Spleen (tissue), 7 donors: ENCODE measurements around the gene BEST1.

Experiments used
- CTCF ChIP-seq, 11 experiments: fragments of 200-600 bp in 7 of 11; fragments of 450-650 bp in 4 of 11; sonication (generic) in 4 of 11; IDR thresholded peaks in 8 of 11; conservative IDR thresholded peaks in 3 of 11; 1 replicate in 7 of 11; 2 replicates in 4 of 11; pipeline versions ENCODE4 v1.4.0 to v1.8.0; 2016 to 2021; ENCODE audit warnings: antibody characterized with exemption in 11 of 11, inconsistent platforms in 4 of 11, mild to moderate bottlenecking in 1 of 11
- POLR2A ChIP-seq, 3 donors: fragments of 450-650 bp; IDR thresholded peaks; one replicate each; pipeline ENCODE4 v1.5.1; 2017; ENCODE audit warnings: antibody characterized with exemption in 3 of 3, mild to moderate bottlenecking in 1 of 3
- POLR2AphosphoS5 ChIP-seq, 3 donors: sonication (generic); formaldehyde crosslinking; IDR thresholded peaks; one replicate each; pipeline ENCODE4 v1.5.1; 2017; ENCODE audit warnings: antibody characterized with exemption in 3 of 3
- donor health status: DM: no; HTN: no; CAD: no; lungs with moderate emphysema.
- donor health status: DM: no; HTN: no; CAD: no.
- donor health status: DM: no; HTN: no; CAD: no.

GRCh38 chr11:61985869-61986268 is 35.7 kb downstream of the BEST1 start:
- no peak for TF ChIP-seq POLR2A (IDR thresholded peaks at IDR 0.05)
- TF ChIP-seq CTCF (IDR thresholded peaks at IDR 0.05 in 8 of 11, conservative IDR thresholded peaks at IDR 0.05 in 3 of 11) = no peak
- TF ChIP-seq POLR2AphosphoS5 (IDR thresholded peaks at IDR 0.05) = no peak
